Measurements from ENCODE around the gene HIP1.
A peak's percentile ranks its signal among the peaks of the same experiment; 100 is the strongest.
"Not testable (repeated sequence)": the region's sequence is repeated elsewhere in the genome, so short reads cannot be mapped to it uniquely, and the experiment has no call there.

HIP1 gene

GRCh38 chr7:75739796-75740672 lies 1.3 kb upstream of the HIP1 start:
- DNase-seq (ENCODE audit: low read depth in 2 of 2), result no peak

DNA sequence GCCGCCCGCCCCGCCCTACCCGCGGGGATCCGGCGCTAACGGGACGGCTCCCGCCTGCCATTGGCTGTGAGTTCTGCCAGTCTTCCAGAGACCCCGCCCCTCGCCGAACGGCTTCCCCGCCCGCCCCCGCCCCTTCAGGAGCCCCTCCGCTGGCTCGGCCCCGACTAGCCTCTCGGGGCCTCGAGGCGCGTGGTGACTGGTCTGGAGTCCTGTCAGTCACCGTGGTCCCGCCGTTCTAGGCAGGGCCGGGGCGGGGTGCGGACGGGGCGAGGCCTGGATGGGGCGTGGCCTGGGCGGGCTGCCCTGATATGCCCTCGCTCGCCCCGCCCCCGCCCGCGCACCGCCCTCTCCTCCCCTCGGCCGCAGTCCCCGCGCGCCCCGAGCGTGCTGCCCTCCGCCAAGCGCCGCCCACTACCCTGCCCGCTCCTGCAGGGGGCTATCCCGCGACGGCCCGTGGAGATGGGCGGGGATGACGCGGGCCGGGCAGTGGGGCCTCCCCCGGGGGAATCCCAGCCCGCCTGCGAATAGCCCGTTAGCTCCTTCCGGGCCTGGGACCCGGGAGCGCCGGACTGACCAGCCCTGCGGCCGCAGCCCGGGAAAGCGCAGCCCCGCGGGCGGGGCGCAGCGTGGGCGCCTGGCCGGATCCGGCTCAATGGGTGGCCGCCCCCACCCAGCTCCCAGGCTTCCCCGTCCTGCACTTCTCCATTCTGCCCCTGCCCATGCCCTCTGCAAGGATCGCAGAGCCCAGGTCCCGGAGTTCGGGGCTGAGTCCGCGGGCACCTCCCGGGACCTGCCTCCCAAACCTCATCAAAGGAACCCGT lies 444 bp upstream of the HIP1 start:
- peak; percentile 98 for DNase-seq (ENCODE audit: low read depth in 2 of 2)

DNA sequence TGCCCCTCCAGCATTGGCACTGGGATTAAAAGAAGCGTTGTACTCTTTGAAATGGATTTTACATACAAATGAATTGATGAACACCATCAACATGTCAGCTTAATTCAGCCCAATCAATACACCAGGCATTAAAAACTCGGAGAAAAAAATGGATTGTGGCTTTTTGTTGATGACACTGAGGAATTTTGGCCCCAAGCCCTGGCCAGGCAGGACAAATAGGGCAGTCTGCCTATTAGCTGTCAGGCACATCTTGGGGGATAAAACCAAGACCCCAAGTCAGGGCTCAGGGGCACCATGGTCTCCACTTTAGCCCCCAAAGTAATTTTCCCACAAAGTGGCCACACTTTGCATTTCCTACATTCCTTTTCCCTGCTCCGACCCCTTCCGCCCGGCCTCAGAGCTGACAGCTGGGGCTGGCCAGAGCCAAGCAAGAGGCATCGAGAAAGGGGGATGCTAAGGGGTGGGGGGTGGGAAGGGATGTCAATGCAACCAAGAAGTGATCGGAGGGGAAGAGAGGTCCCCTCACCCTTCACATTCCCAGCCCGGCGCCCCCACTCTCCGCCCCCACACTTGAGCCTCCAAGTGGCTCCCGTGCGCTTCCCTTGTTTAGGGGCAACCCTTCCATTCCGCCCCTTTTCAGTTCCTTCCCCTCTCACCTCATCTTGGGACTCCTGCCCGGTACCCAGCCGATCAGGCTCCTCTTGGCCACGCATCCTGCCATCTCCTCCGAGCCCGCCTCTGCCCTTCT lies 711 bp downstream of the HIP1 start:
- no peak for DNase-seq (ENCODE audit: low read depth in 2 of 2)

GRCh38 chr7:75735581-75736350 lies 3.0 kb downstream of the HIP1 start:
- DNase-seq (ENCODE audit: low read depth in 2 of 2), result no peak

DNA sequence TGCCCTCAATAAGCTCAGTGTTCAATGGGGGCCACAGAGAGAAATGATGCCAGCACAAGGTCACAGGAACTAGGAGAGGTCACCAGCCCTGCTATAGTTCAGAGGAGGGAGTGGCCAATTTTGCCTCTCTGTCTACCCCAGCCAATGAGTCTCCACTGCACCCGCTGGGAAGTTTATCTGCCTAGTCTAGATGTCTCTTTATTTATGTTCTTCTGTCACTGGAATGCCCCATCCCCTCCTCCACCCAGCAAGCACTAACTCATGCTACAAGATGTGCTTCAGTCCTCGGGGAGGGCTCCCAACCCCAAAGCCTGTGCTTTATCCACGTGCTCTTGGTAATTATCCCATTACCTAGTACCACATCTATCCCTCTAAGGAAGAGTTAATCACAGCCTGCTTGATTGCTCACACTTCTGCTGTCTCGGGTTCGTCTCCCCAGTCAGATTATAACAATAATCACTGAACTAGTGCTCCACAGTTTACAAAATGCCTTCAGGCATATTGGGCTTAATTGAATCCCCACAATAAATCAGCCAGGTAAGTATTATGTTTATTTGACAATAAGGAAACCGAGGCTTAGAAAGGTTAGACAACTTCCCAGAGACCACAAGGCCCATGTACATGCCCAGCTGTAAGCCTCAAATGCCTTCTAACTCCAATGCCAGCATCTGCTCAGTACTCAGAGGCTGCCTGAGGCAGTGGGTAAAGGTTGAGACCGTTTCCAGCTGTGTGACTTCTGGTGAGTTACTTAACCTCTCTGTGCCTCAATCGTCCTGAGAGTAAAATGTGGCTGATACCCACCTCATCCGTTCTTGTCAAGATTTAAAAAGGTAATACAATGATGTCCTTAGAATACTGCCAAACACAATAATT lies 3.9 kb downstream of the HIP1 start:
- DNase-seq (ENCODE audit: low read depth in 2 of 2), result no peak

- DNase-seq (ENCODE audit: low read depth in 2 of 2), result no peak
These were observed 5.7 kb downstream of the HIP1 start for GRCh38 chr7:75732764-75733630.

GRCh38 chr7:75732016-75732521 lies 6.7 kb downstream of the HIP1 start:
- DNase-seq (ENCODE audit: low read depth in 2 of 2), result no peak

DNA sequence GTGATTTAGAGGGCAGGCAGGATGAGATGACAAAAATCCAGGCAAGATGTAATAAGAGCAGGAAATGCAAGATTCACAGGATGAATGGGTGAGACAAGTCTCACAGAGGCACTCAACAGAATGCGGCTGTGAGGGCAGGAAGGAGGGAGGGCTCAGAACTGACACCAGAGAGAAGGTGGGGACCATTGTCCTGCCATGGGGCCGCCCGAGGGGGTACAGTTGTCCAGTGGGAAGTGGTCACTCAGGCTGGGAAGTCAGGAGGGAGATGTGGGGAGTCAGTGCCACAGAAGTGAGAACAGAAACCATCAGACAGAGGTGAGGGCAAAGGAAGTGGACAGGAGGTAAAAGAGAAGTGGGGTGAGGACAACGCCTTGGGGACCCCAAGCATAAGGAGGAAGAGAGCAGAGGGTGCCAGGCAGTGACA lies 8.9 kb downstream of the HIP1 start:
- no peak for DNase-seq (ENCODE audit: low read depth in 2 of 2)

DNA sequence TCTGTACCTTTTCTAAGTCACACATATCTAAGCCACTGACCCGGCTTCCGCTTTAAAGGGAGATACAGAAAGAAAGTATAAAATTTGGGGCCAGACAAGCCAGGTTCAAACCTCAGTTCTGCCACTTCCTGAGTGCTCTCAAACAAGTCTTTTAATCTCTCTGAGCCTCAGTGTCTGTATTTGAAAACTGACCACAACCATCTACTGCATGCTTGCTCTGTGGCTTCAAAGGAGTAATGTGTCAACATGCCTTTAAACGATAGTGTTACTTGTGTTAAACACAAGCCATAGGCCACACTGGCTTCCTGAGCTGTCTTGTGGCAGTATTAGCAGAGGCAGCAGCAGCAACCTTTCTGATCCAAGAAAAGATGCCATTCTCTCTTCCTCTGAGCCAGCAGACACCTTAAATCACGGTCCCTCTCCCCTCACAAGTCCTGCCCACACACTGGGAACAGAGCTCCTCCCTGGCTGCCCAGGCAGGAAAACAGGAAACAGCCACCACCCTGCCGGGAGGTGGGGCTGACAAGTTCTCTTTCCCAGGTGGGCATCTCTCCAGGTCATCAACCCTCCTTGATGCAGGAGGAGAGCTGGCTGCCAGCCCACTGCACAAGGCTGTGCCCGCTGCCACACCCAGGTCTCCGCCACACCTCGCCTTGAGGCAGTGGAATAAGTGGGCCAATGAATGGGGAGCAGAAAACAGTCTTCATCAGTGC lies 10.7 kb downstream of the HIP1 start:
- DNase-seq (ENCODE audit: low read depth in 2 of 2), result no peak

GRCh38 chr7:75727351-75727750 lies 11.4 kb downstream of the HIP1 start:
- DNase-seq (ENCODE audit: low read depth in 2 of 2), result not testable (repeated sequence)

DNA sequence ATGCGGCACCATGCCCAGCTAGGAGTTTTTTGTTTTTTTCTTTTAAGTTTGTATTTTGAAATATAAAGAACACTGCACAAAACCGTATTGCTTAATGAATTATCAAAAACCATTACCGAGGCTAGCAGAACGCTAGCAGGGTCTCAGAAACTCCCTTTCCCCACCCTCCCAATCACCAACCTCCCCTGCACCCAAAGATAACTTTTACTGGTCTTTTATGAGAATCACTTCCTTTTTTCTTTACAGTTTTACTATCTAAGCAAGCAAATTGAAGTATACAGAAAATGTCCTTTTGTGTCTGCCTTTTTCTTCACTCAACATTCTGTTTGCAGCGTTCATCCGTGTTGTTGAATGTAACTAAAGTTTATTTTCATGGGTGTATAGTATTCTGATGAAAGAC lies 13.4 kb downstream of the HIP1 start:
- DNase-seq (ENCODE audit: low read depth in 2 of 2), result no peak

- DNase-seq (ENCODE audit: low read depth in 2 of 2), result no peak
These were observed 15.3 kb downstream of the HIP1 start for GRCh38 chr7:75723444-75723843.

- DNase-seq (ENCODE audit: low read depth in 2 of 2), result no peak
These were observed 16.4 kb downstream of the HIP1 start for GRCh38 chr7:75722373-75722772.

DNA sequence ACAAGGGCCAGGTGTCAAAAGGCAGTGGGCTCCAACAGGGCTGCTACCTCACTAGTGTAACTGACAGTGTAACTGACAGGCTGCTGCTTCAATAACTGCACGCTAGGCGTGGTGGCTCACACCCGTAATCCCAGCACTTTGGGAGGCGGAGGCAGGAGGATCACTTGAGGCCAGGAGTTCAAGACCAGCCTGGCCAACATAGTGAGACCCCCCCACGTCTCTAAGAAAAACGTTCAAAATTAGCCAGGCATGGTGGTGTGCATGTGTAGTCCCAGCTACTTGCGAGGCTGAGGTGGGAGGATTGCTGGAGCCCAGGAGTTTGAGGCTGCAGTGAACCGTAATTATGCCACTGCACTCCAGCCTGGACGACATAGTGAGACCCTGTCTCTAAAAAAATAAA lies 16.8 kb downstream of the HIP1 start:
- not testable (repeated sequence) for DNase-seq (ENCODE audit: low read depth in 2 of 2)

DNA sequence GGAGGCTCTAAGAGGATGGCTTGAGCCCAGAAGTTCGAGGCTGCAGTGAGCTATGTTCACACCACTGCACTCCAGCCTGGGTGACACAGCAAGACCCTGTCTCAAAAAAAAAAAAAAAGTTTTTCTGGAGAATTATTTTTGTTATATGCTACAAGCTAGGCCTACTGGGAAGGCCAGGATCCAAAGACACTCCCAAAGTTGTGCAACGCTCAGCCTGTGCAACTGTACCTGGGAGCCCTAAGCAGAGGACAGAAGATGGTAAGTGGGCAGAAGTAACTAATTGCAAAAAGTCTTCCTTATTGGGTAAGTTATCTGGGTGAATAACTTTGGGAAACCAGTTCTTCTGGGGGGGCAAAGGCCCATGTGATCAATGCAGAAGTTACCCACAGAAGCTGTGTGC lies 17.3 kb downstream of the HIP1 start:
- DNase-seq (ENCODE audit: low read depth in 2 of 2), result no peak

DNA sequence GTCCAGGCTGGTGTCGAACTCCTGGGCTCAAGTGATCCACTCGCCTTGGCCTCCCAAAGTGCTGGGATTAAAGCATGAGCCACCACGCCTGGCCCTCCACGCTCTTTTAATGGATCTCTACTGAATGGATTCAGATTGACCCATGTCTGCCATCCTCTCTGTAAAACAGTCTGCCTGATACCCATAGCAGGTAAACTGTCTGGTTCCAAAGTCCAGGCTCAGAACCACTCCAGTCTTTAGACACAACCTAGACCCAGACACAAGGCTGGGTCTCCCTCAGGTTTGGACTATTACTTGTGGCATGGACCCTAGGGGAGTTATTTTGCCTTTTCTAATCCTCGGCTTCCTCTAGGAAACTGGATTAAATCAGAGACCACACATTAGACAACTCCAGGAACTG lies 19.1 kb downstream of the HIP1 start:
- DNase-seq (ENCODE audit: low read depth in 2 of 2), result no peak

DNA sequence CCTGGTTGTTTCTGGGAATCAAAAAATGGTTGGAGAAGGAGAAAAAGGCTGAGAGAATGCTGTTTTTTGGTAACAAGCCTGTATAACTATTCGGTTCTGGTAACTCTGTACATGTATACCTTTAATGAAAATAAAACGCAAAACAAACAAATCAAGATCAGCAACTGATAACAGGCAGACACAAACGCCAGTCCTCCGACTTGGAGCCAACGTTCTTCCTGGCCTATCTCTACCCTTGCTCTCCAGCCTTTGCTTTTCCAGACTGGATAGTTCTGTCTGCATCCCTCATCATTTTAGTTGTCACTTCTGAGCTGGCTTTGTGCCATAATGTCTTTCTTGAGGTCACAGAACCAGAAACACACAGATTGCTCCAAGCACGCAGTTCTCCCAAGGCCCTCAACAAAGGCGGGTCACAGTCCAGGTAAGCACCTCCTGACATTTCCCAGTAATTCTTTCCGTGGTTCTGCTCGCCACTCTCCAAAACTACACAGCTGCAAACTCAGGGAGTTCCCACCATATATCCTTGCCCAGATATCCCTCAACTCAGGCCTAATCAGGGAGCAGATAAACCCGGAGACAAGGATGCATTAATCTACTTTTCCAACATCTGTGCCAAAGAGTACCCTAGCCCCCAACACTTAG lies 20.2 kb downstream of the HIP1 start:
- DNase-seq (ENCODE audit: low read depth in 2 of 2), result no peak

GRCh38 chr7:75717746-75718145 lies 21.0 kb downstream of the HIP1 start:
- not testable (repeated sequence) for DNase-seq (ENCODE audit: low read depth in 2 of 2)

All from stimulated activated CD4-positive, alpha-beta T cell treated with anti-CD3 and anti-CD28 coated beads, Interleukin-15, amount 100 ng/mL, for 48 hours (primary cell).